Endothelial cell (in vitro differentiated cells): ENCODE data around the gene GRM4. TPM values are rescaled to one million over a fixed set of nuclear protein-coding genes. Genes with fewer than 3 reads are reported as not detected.

Source experiments
- DNase-seq: peaks from one replicate; pipeline ENCODE4 v3.0.0; 2021; ENCODE audit warnings: low spot score
- H3K27ac Mint-ChIP-seq: one replicate; pipeline ENCODE4 v1.8.0; 2021; ENCODE audit warnings: mixed read lengths, inconsistent platforms; ENCODE audit not compliant: unreplicated experiment
- H3K27me3 Mint-ChIP-seq: one replicate; pipeline ENCODE4 v1.8.0; 2021; ENCODE audit warnings: mild to moderate bottlenecking, moderate library complexity, mixed read lengths, inconsistent platforms; ENCODE audit not compliant: unreplicated experiment
- H3K36me3 Mint-ChIP-seq: one replicate; pipeline ENCODE4 v1.8.0; 2021; ENCODE audit warnings: mild to moderate bottlenecking, low read depth, mixed read lengths, inconsistent platforms; ENCODE audit not compliant: unreplicated experiment
- H3K4me1 Mint-ChIP-seq: one replicate; pipeline ENCODE4 v1.8.0; 2021; ENCODE audit warnings: mild to moderate bottlenecking, mixed read lengths, inconsistent platforms; ENCODE audit not compliant: unreplicated experiment
- H3K4me3 Mint-ChIP-seq: one replicate; pipeline ENCODE4 v1.8.0; 2021; ENCODE audit warnings: mild to moderate bottlenecking, mixed read lengths, inconsistent platforms; ENCODE audit not compliant: unreplicated experiment
- H3K9me3 Mint-ChIP-seq: one replicate; pipeline ENCODE4 v1.8.0; 2021; ENCODE audit warnings: mixed read lengths, inconsistent platforms; ENCODE audit not compliant: unreplicated experiment
- CTCF ChIP-seq: fragments of 200-600 bp; sonication (generic); IDR thresholded peaks from one replicate; pipeline ENCODE4 v1.5.0; 2021; ENCODE audit warnings: antibody characterized with exemption; ENCODE audit not compliant: unreplicated experiment
- total RNA-seq: library from RNA; stranded (reverse); fragmentation: NEBNext Ultra II Directional; extraction: Animal tissue kit (Norgen Biotek cat#: 25700); gene quantifications from one replicate; pipeline ENCODE4 v1.2.1, GENCODE V29; 2021; ENCODE audit not compliant: unreplicated experiment

Gene GRM4
- total RNA-seq, 1 donor from 2014 or later, result 2.6 TPM

GRCh38 chr6:34011264-34011663 is 134.6 kb downstream of the GRM4 start:
- TF ChIP-seq CTCF, result no peak
- H3K4me1 Mint-ChIP-seq, result no peaks in the 10 kb centered on the region
- H3K27ac Mint-ChIP-seq, result no peak overlapping the region
- no peaks in the 10 kb centered on the region for H3K36me3 Mint-ChIP-seq
- no peak overlapping the region for H3K4me3 Mint-ChIP-seq
- no peaks in the 10 kb centered on the region for H3K9me3 Mint-ChIP-seq
- peaks cover 12% of the 10 kb centered on the region for H3K27me3 Mint-ChIP-seq
- DNase-seq, result no peak

- TF ChIP-seq CTCF, result no peak
- no peak for DNase-seq
- H3K4me1 Mint-ChIP-seq, result peaks cover 3% of the 10 kb centered on the region
- H3K9me3 Mint-ChIP-seq, result no peaks in the 10 kb centered on the region
- no peaks in the 10 kb centered on the region for H3K36me3 Mint-ChIP-seq
- H3K4me3 Mint-ChIP-seq, result no peak overlapping the region
- H3K27ac Mint-ChIP-seq, result no peak overlapping the region
- peaks cover 16% of the 10 kb centered on the region for H3K27me3 Mint-ChIP-seq
Observed at GRCh38 chr6:34005901-34006531, 139.9 kb downstream of the GRM4 start.

GRCh38 chr6:34004706-34005105 is 141.2 kb downstream of the GRM4 start:
- TF ChIP-seq CTCF, result no peak
- no peak overlapping the region for H3K27ac Mint-ChIP-seq
- no peaks in the 10 kb centered on the region for H3K36me3 Mint-ChIP-seq
- H3K4me1 Mint-ChIP-seq, result peaks cover 3% of the 10 kb centered on the region
- peaks cover 16% of the 10 kb centered on the region for H3K27me3 Mint-ChIP-seq
- no peaks in the 10 kb centered on the region for H3K9me3 Mint-ChIP-seq
- DNase-seq, result no peak
- H3K4me3 Mint-ChIP-seq, result no peak overlapping the region

- Mint-ChIP-seq H3K4me1 (peaks cover 3% of the 10 kb centered on the region), H3K27me3 (peaks cover 16% of the 10 kb centered on the region), H3K27ac (no peak overlapping the region), H3K36me3 (no peaks in the 10 kb centered on the region), H3K4me3 (no peak overlapping the region), H3K9me3 (no peaks in the 10 kb centered on the region)
- DNase-seq, result no peak
- no peak for TF ChIP-seq CTCF
Observed at GRCh38 chr6:34003962-34004361, 141.9 kb downstream of the GRM4 start.

DNA sequence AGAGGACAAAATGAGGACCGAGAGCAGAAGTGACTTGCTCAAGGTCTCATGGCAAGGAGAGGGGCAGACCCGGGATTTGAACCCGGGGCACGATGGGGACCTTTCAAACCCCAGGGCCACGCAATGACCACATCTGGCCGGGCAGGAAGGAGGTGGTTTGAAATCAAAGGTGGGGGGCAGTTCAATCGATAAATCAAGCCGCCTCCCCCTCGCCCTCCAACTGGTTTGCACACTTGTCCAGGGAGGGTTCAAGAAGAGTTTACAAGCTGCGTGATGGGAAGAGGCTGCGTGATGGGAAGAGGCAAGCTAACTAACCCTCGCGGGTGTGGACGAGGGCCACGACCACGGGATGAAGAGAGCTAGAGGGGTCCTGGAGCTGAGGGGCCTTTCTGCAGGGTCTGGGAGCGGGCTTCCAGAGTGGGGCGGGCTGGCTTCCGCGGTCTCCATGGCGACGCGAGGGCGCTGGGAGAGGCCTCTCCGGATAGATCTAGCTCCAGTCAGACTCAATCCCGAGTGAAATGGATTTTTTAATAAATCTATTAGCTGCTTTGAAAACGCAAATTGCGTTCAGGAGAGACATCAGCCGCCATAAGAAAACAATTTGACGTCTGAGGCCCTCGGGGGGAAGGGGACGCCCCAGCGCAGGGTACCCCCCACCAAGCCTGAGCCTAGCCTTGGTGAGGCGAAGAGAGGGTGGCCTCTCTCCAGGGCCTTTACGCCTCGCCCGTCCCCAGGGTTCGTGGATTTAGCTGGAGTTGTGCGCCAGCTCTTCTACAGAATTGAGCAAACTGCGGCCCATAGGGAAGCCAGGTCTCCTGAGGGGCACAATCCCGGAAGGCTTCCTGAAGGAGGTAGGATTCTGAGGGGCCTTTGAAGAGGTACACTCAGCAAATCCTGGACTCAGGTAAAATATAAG is 143.9 kb downstream of the GRM4 start:
- peaks cover 9% of the 10 kb centered on the region for H3K27me3 Mint-ChIP-seq
- no peak overlapping the region for H3K27ac Mint-ChIP-seq

More for the DNA sequence above, 143.9 kb downstream of the GRM4 start:
- DNase-seq, result no peak
- Mint-ChIP-seq H3K36me3 (no peaks in the 10 kb centered on the region), H3K9me3 (no peaks in the 10 kb centered on the region), H3K4me1 (peaks cover 3% of the 10 kb centered on the region), H3K4me3 (no peak overlapping the region)
- TF ChIP-seq CTCF, result no peak
